NCI-H1694 (cell line): ENCODE measurements around the gene FARSB.
A peak's percentile ranks its signal among the peaks of the same experiment; 100 is the strongest.

Experiments used
- DNase-seq: peaks from one replicate; lab custom pipeline; 2025; lab: John Stamatoyannopoulos, UW

The FARSB gene

DNA sequence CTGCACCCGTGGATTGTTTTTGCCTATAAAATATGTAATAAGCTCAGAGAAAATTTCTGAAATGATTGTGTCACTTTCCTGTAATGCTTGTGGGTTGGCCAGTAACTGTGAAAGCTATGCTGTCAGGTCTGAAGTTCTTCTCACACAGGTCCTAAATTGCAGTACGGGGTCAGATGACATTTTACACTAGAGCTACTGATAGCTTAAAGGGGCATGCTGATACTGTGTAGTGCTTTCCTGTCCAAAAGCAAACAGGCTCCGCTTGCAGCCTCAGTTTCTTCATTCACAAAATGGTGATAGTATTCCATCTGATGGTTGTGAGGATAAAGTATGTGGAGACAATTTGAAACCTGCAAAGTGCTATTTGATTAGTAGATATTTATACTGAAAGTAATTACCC lies 7.6 kb upstream of the FARSB start:
- DNase-seq = no peak

DNA sequence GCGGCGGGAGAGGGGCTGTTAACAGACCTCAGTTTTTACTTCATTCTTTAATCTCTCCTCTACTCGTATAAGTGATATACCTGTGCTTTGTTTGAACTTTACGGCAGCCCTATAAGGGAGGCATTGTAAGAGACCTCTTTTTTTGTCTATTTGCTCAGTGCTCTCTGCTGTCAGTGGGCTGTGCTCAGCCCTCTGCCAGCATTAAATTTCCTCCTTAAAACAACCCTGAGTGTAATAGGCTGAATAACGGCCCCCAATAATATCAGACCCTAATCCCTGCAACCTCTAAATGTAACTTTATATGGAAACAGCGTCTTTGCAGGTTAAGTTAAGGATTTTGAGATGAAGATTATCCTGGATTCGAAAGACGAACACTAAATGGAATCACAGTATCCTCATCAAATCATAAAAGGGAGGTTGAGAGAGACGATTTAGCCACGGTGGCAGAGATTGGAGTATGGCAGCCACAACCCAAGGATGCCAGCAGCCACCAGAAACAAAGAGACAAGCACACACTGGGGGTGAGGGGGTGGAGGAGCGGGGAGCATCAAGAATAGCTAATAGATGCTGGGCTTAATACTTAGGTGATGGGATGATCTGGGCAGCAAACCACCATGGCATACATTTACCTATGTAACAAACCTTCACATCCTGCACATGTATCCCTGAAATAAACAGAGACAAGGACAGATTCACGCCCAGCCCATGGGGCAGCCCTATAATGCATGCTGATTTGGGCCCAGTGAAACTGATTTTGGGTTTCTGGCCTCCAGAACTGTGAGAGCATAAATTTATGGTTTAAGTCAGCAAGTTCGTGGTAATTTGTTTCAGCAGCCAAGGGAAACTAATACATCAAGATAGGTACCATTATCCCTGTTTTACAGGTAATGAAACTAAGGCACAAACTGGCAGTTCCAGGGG lies 894 bp upstream of the FARSB start:
- DNase-seq = no peak

DNA sequence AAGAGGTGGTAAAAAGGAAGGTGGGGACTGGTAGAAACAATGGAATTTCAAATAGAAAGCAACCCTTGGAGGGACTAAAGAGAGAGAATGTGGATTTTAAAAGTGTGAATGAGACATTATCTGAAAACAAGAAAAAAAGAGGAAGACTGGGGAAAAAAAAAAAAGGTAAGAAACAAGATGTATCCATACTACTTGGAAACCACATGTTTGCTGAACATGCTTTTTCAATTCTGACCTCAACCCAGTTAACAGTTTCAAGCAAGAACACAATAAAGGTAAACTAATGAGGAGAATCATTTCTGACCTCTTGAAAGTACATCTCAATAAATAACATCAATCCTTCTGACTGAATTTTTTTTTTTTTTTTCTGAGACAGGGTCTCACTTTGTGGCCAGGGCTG lies 2.6 kb downstream of the FARSB start:
- DNase-seq = no peak

DNA sequence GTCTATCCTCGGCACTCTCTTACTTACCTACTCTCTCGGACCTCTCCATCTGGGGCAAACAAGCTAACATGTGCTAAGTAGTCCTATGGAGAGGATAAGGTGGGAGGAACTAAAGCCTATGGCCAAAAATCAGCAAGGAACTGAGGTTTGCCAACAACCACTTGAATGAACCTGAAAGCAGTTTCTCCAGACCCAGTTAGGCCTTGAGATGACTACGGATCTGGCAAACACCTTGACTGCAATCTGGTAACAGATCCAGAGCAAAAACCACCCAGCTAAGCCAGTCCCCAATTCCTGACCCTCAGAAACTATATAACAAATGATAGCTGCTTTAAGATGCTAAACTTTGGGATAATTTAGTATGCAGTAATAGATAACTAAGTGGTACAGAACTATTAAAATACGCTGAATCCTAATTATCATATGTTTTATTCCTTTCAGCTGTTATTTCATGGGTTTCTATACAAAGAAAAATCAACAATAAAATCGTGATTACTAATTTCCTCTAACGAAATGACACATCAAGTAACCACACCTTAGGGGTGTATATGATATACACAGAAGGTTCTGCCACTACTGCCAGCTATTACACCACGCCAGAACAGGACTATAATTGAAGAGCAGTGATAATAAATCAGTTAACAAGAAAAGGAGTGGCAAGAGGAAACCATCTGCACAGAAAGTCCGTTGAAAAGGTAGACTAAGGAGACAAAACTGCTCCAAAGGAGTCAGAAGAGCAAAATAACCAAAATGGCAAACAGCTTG lies 3.2 kb downstream of the FARSB start:
- no peak for DNase-seq

DNA sequence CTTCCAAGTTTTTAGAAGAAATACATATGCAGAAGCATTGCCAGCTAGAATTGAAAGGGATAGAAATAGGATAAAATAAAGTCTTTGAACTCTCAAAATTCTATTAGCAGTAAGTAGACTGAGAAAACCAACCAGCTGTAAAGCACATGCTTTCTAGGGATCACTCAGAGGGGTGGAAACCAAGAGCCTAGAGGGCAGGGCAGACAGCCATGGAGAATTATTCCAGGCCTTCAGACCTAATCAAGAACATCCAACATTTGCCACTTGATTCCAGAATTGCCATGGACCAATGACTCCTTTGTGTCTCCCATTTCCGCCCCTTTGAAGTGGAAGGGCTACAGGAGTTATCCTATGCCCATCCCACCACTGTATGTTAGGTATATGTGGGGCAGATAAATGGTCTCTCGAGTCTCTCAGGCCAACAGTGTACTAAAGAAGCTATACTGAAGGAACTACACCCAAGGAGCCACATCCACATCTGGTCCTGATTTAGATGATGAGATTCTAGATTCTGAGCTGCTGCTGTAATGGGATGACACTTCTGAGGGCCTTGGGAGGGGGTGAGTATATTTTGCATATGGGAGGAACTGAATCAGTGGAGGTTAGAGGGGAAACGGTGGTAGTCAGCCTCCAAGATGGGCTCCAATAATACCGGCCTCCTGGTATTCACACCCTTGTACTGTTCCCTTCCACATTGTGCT lies 4.0 kb downstream of the FARSB start:
- no peak for DNase-seq

DNA sequence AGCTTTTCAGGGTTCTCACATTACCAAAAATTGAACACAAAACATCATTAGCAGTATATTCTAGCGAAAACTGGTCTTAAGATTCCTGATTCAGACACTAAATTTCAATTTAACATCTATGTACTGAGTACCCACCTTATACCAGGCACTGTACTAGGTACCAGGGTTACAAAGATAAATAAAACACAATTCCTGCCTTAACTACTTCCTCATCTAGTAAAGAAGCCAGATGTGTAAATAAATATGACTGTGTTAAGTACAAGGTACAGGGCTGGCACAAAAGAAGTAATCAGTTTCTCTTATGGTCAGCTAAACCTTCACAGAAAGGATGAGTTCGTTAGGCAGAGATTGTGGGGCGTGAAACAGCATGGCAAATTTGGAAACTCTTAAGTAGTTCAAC lies 6.1 kb downstream of the FARSB start:
- no peak for DNase-seq

GRCh38 chr2:222646008-222646407 lies 9.9 kb downstream of the FARSB start:
- DNase-seq = no peak

GRCh38 chr2:222643134-222643533 lies 12.8 kb downstream of the FARSB start:
- no peak for DNase-seq

DNA sequence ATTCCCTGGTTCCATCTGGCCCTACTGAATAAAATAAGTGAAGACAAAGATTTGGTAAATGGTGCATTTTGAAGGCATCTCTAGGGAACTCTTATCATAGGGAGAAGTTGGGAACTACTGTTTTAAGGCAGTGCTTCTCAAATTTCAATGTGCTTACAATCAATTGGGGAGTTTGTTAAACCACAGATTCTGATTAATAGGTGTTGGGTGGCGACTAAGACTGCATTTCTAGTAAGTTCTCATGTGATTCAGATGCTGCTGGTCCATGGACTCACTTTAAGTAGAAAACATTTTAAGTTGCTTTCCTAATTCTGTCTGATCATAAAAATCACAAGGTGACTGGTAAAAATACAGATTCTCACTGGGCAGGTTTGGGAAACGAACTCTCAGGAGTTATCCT lies 14.6 kb downstream of the FARSB start:
- no peak for DNase-seq

GRCh38 chr2:222637067-222637466 lies 18.8 kb downstream of the FARSB start:
- DNase-seq = no peak

DNA sequence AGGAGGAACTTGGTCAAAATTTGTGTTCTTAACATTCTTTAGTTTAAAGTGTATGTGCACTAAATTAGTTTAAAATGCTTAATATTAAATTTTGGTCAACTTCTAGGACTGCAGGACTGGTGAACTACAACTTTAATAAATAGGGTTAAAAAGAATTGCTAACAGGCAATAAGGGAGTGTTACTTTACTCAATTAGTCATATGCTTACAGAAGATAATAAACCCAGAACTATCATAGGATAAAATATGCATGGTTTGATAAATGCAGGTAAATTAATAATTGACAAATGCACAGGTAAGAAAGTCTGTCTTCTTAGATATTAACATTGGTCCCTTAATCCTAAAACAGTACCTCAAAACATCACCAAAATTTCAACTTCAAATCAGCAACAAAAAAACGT lies 20.6 kb downstream of the FARSB start:
- no peak for DNase-seq

- no peak for DNase-seq
Measured at GRCh38 chr2:222627764-222628163, 28.1 kb downstream of the FARSB start.

DNA sequence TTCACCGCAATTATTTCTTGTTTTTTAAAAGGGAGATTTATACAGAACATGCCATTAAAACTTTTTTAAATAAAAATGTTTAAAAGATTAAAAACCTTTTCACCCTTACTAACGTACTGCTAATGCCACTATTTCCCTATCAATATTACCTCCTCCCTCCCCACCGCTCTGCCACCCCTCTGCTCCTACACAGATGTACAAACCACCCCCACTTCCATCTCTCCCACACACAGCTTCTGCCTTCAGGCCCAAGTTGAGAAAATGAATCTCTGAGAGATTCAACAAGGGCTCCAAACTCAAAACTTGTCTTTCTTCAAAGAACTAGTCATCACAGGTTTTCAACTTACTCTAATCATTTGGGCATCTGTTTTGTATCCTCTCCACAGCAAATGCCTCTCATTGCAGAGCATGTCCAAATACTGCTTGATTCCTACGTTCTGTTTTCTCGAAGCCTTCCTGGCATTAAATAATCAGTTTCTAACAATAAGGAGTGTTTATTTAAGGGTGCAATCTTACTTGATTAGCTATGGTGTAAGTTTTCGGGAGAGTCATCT lies 32.1 kb downstream of the FARSB start:
- no peak for DNase-seq

- no peak for DNase-seq
Measured at GRCh38 chr2:222622910-222623309, 33.0 kb downstream of the FARSB start.

DNA sequence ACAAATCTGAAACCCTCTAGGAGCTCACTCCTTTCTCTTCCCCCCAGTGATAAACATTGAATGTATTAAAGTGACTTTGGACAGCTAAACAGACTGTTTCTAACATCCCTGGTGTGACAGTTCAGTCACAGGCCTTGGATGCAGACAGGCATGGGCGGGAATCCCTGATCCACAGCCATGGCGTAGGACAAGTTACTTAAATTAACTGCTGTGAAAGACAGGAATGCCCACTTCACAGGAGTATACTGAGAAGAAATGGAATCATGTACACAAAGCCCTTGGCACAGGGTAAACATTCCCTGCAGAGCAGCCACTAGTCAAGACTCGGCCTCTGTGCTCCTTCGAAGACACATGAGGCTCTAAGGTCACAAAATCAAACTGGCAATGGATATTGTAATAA lies 34.0 kb downstream of the FARSB start:
- no peak for DNase-seq

GRCh38 chr2:222615320-222615719 lies 40.6 kb downstream of the FARSB start:
- DNase-seq = no peak

- DNase-seq = peak; percentile 40
Measured at GRCh38 chr2:222613715-222614331, 42.1 kb downstream of the FARSB start.

- no peak for DNase-seq
Measured at GRCh38 chr2:222611684-222612083, 44.2 kb downstream of the FARSB start.

DNA sequence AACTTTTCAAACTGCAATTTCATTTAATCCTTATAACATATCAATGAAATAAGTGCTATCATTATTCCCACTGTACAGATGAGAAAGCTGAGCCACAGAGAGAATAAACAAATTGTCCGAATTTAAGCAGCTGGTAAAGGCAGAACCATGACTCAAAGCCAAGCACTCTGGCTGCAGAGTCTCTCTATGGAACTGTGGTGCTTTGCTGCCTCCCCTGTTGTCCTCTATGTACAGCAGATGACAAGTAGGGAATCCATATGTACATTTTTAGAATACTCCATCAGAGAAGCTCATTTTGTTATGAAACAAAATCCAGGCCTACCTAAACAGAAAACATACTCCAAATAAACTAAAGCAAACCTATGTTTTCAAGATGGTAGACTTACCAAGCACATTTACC lies 45.1 kb downstream of the FARSB start:
- peak; percentile 32 for DNase-seq

DNA sequence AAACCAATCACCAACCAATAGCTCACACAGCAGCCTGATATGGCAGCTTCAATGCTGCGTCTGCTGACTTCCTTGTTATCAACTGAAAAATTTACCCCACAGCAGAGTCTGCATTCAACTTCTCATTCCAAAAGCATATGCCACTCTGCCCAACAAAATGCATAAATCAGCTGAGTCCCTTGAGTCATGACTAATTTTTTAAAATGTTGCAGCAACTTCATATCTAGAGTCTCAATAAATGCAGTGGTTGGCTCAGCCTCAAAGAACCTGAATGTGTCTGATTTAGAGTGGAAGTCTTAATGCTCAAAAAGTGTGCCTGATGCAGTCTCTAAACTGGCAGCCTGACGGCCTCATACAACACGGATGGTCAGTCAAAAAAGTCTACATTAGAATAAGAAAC lies 46.5 kb downstream of the FARSB start:
- DNase-seq = no peak

GRCh38 chr2:222608081-222608480 lies 47.8 kb downstream of the FARSB start:
- DNase-seq = no peak

DNA sequence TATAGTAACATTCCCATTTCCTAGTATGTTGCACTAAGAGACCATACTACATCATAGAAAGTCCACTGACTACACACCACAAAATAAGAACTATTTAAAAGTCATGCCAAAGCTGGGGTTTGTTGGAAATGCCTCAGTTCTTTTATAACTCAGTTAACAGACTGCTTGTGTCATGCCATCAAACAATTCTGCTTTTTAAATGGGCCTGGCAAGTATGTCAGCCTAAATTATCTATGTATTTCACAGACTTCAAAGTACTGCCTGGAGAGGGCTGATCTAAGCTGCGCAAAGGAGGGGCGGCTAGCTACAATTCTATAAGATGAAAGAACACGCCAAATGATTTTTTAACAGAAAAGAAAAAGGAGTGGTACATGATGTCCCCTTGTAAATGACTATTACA lies 49.6 kb downstream of the FARSB start:
- no peak for DNase-seq
